Omental fat pad (tissue), 4 donors: ENCODE measurements around the gene DGLUCY. TPM values are rescaled to one million over a fixed set of nuclear protein-coding genes. Genes with fewer than 3 reads are reported as not detected.

Source experiments
- ATAC-seq: fragments of 150-250 bp; one replicate; pipeline ENCODE4 v1.9.1; 2016; ENCODE audit warnings: mild to moderate bottlenecking, moderate library complexity; ENCODE audit not compliant: low FRiP score
- DNase-seq: peaks from one replicate; pipeline ENCODE4 v3.0.0-alpha.2; 2019; ENCODE audit warnings: low spot score
- CTCF ChIP-seq, 3 donors: fragments of 450-650 bp; IDR thresholded peaks; one replicate each; pipeline ENCODE4 v1.5.1; 2016 to 2017; ENCODE audit warnings: antibody characterized with exemption in 3 of 3, mild to moderate bottlenecking in 3 of 3, moderate library complexity in 2 of 3
- total RNA-seq, 4 donors: library from RNA; depleted of rRNA; stranded (reverse); fragments of >200 nt; gene quantifications; one replicate each; pipeline ENCODE4 v1.1.0, GENCODE V29; 2016

The DGLUCY gene
- total RNA-seq, 4 donors from 2014 or later: 27.5 to 93.2 (median 39.3) TPM

GRCh38 chr14:91139776-91140175 is 25.9 kb downstream of the DGLUCY start:
- DNase-seq (no peak), ATAC-seq (no peak)
- TF ChIP-seq CTCF (IDR thresholded peaks at IDR 0.05): no peak

GRCh38 chr14:91140672-91141071 is 26.8 kb downstream of the DGLUCY start:
- TF ChIP-seq CTCF (IDR thresholded peaks at IDR 0.05): no peak
- no peak for DNase-seq
- ATAC-seq: no peak

- ATAC-seq: no peak
Observed at GRCh38 chr14:91142214-91142668, 28.4 kb downstream of the DGLUCY start.

GRCh38 chr14:91143862-91144261 is 30.0 kb downstream of the DGLUCY start:
- DNase-seq: no peak
- no peak for ATAC-seq
- TF ChIP-seq CTCF (IDR thresholded peaks at IDR 0.05): no peak

More at GRCh38 chr14:91142214-91142668, 28.4 kb downstream of the DGLUCY start:
- TF ChIP-seq CTCF (IDR thresholded peaks at IDR 0.05): no peak
- no peak for DNase-seq

- no peak for ATAC-seq
- no peak for TF ChIP-seq CTCF (IDR thresholded peaks at IDR 0.05)
- no peak for DNase-seq
Observed at GRCh38 chr14:91144425-91145145, 30.7 kb downstream of the DGLUCY start.

- no peak for ATAC-seq
- no peak for DNase-seq
- no peak for TF ChIP-seq CTCF (IDR thresholded peaks at IDR 0.05)
Observed at GRCh38 chr14:91145391-91146160, 31.7 kb downstream of the DGLUCY start.
